SU-DHL-6 (cell line): ENCODE measurements around the gene MAML3.

ENCODE experiments used
- H2AFZ ChIP-seq: fragments of 200-600 bp; sonication (generic); 2 replicates; pipeline ENCODE4 v1.6.1; 2014; ENCODE audit warnings: low read depth, mild to moderate bottlenecking, moderate library complexity, mixed read lengths, antibody characterized with exemption, low read length; ENCODE audit not compliant: severe bottlenecking
- H3F3A ChIP-seq: fragments of 200-600 bp; shearing (Covaris generic); 2 replicates; pipeline ENCODE4 v1.6.0; 2016; ENCODE audit warnings: antibody characterized with exemption, mild to moderate bottlenecking; ENCODE audit not compliant: insufficient read depth
- H3K27ac ChIP-seq: fragments of 200-600 bp; sonication (generic); 2 replicates; pipeline ENCODE4 v1.5.1; 2016; ENCODE audit warnings: low read depth, mild to moderate bottlenecking, low read length, moderate library complexity, mixed read lengths
- H3K27me3 ChIP-seq: fragments of 200-600 bp; sonication (generic), shearing (Covaris generic); 2 replicates; pipeline ENCODE4 v1.6.0; 2014; ENCODE audit warnings: mild to moderate bottlenecking, low read length
- H3K36me3 ChIP-seq: fragments of 200-600 bp; sonication (generic); 2 replicates; pipeline ENCODE4 v1.6.1; 2014; ENCODE audit warnings: mild to moderate bottlenecking, low read length, mixed read lengths
- H3K4me2 ChIP-seq: fragments of 300-600, 200-600 bp; shearing (Covaris generic), sonication (generic); 2 replicates; pipeline ENCODE4 v1.6.0; 2014; ENCODE audit warnings: low read length, low read depth, mild to moderate bottlenecking; ENCODE audit not compliant: poor library complexity, severe bottlenecking
- H3K4me3 ChIP-seq: fragments of 200-600 bp; sonication (generic); 2 replicates; pipeline ENCODE4 v1.5.1; 2014; ENCODE audit warnings: antibody characterized with exemption, low read length, mild to moderate bottlenecking, mixed read lengths; ENCODE audit not compliant: insufficient read depth, poor library complexity, severe bottlenecking
- H3K79me2 ChIP-seq: fragments of 200-600 bp; sonication (generic); 2 replicates; pipeline ENCODE4 v1.6.1; 2014; ENCODE audit warnings: mild to moderate bottlenecking, low read length, moderate library complexity; ENCODE audit not compliant: insufficient read depth
- H3K9ac ChIP-seq: fragments of 200-600 bp; sonication (generic); 2 replicates; pipeline ENCODE4 v1.7.0; 2014; ENCODE audit warnings: mild to moderate bottlenecking, low read length
- H3K9me2 ChIP-seq: fragments of 200-600 bp; sonication (generic); replicated peaks from 2 replicates; pipeline ENCODE4 v1.6.1; 2014; ENCODE audit warnings: low read length; ENCODE audit not compliant: insufficient read depth
- H3K9me3 ChIP-seq: fragments of 200-600 bp; sonication (generic); 2 replicates; pipeline ENCODE4 v1.6.1; 2014; ENCODE audit warnings: low read length, mixed read lengths; ENCODE audit not compliant: insufficient read depth
- H4K20me1 ChIP-seq: fragments of 200-600 bp; sonication (generic); 2 replicates; pipeline ENCODE4 v1.6.1; 2014; ENCODE audit warnings: low read depth, mild to moderate bottlenecking, antibody characterized with exemption, low read length, moderate library complexity, mixed read lengths
- CTCF ChIP-seq: fragments of 200-600 bp; sonication (generic); IDR thresholded peaks from one replicate; pipeline ENCODE4 v1.5.1; 2017; ENCODE audit warnings: antibody characterized with exemption, mild to moderate bottlenecking, low read length, moderate library complexity; ENCODE audit not compliant: insufficient read depth, poor library complexity, severe bottlenecking
- EZH2phosphoT487 ChIP-seq: fragments of 200-600 bp; sonication (generic), shearing (Covaris generic); conservative IDR thresholded peaks from 2 replicates; pipeline ENCODE4 v1.6.1; 2018; ENCODE audit warnings: mild to moderate bottlenecking, antibody characterized with exemption, low read length, moderate library complexity, mixed read lengths

MAML3 gene

GRCh38 chr4:139907001-139907809 lies 246.8 kb downstream of the MAML3 start:
- Histone ChIP-seq H3K9me3 (no peaks in the 10 kb centered on the region), H4K20me1 (no peaks in the 10 kb centered on the region), H3K4me2 (no peak overlapping the region), H3K79me2 (no peaks in the 10 kb centered on the region), H3K9ac (no peak overlapping the region), H3K4me3 (no peak overlapping the region), H3K27ac (no peak overlapping the region), H3F3A (no peaks in the 10 kb centered on the region), H3K9me2 (no peaks in the 10 kb centered on the region), H3K36me3 (no peaks in the 10 kb centered on the region), H2AFZ (no peak overlapping the region), H3K27me3 (no peaks in the 10 kb centered on the region)
- TF ChIP-seq EZH2phosphoT487 (no peak), CTCF (no peak)

- H2AFZ ChIP-seq = no peak overlapping the region
- no peak overlapping the region for H3K27ac ChIP-seq
- no peaks in the 10 kb centered on the region for H3K27me3 ChIP-seq
- no peak overlapping the region for H3K9ac ChIP-seq
- H3K36me3 ChIP-seq = no peaks in the 10 kb centered on the region
- TF ChIP-seq EZH2phosphoT487 = no peak
- no peak for TF ChIP-seq CTCF
- H4K20me1 ChIP-seq = no peaks in the 10 kb centered on the region
- H3K9me2 ChIP-seq = no peaks in the 10 kb centered on the region
- H3F3A ChIP-seq = no peaks in the 10 kb centered on the region
- no peaks in the 10 kb centered on the region for H3K79me2 ChIP-seq
- no peak overlapping the region for H3K4me2 ChIP-seq
- H3K9me3 ChIP-seq = no peaks in the 10 kb centered on the region
- no peak overlapping the region for H3K4me3 ChIP-seq
Observed at GRCh38 chr4:139905489-139905888, 248.5 kb downstream of the MAML3 start.

- Histone ChIP-seq H3K9me2 (no peaks in the 10 kb centered on the region), H3K36me3 (no peaks in the 10 kb centered on the region), H2AFZ (no peak overlapping the region), H3K79me2 (no peaks in the 10 kb centered on the region), H3F3A (no peaks in the 10 kb centered on the region), H3K27me3 (no peaks in the 10 kb centered on the region), H3K4me2 (no peak overlapping the region), H3K9ac (no peak overlapping the region), H3K4me3 (no peak overlapping the region), H3K27ac (no peak overlapping the region), H3K9me3 (no peaks in the 10 kb centered on the region), H4K20me1 (no peaks in the 10 kb centered on the region)
- TF ChIP-seq CTCF = no peak
- no peak for TF ChIP-seq EZH2phosphoT487
Observed at GRCh38 chr4:139904406-139904805, 249.6 kb downstream of the MAML3 start.
